Measurements from ENCODE around the gene CMYA5.

DNA sequence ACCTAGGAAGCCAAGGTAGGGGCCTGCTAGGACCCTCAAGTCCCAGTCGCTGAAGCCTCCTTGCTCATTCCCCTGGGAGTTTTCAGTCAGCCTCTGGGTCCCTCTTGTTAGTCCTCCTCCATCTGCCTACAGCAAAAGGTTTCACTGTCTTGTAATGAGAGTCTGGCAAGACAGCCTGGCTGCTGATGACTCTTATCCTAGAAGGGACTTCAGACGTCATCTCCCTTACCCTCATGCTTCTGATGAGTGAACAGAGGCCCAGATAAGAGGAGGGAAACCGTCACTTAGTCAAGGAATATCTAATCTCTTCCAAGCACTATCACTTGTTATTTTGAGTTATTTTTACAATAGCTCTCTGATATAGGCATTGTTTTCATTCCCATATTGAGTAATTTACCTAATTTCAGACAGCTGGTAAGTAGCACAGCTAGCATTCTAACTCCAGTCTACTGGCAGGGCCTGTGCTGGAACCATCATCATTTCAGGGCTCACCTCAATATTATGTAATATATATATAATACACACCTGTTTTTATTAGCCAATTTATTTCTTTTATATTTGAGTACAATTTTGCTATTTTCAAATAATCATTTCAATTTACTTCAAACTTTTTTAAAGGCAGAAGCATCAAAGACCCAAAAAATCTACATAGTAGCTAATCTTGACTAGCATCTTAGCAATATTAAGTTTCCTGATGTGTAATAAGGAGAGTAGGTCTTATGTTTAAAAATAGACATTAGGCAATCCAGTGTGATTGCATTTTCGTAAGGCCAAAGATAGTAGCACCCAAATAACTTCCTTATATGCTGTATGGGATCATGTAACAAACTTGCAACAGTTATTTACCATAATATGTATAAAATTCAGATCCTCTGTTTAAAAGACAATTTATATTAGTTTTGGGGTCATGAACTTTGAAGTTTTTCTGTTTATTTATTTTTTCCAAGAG, 7.9 kb downstream of the CMYA5 start:
- TF ChIP-seq GABPA (IDR thresholded peaks at IDR 0.05 in 1 of 2, conservative IDR thresholded peaks at IDR 0.05 in 1 of 2), result no peak
- TF ChIP-seq, protein P1, sequence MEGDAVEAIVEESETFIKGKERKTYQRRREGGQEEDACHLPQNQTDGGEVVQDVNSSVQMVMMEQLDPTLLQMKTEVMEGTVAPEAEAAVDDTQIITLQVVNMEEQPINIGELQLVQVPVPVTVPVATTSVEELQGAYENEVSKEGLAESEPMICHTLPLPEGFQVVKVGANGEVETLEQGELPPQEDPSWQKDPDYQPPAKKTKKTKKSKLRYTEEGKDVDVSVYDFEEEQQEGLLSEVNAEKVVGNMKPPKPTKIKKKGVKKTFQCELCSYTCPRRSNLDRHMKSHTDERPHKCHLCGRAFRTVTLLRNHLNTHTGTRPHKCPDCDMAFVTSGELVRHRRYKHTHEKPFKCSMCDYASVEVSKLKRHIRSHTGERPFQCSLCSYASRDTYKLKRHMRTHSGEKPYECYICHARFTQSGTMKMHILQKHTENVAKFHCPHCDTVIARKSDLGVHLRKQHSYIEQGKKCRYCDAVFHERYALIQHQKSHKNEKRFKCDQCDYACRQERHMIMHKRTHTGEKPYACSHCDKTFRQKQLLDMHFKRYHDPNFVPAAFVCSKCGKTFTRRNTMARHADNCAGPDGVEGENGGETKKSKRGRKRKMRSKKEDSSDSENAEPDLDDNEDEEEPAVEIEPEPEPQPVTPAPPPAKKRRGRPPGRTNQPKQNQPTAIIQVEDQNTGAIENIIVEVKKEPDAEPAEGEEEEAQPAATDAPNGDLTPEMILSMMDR (IDR thresholded peaks at IDR 0.05; ENCODE audit: low read depth, low read length, missing input control), result no peak
- no peak for TF ChIP-seq YY1 (IDR thresholded peaks at IDR 0.05)
- TF ChIP-seq TAF1 (conservative IDR thresholded peaks at IDR 0.05), result no peak
- no peak for TF ChIP-seq HNF4A (conservative IDR thresholded peaks at IDR 0.05)
- TF ChIP-seq SP1 (IDR thresholded peaks at IDR 0.05), result no peak
